Stomach smooth muscle (tissue), 2 donors: ENCODE results near the gene FUT6.

Experiments
- H3K27ac ChIP-seq: one replicate; pipeline ENCODE4 v1.7.0; 2013; ENCODE audit warnings: mild to moderate bottlenecking, low read length, inconsistent platforms
- H3K27me3 ChIP-seq, 2 donors: one replicate each; pipeline ENCODE4 v1.7.0; 2013; ENCODE audit warnings: low read length in 2 of 2; ENCODE audit not compliant: insufficient read depth in 2 of 2, control insufficient read depth in 1 of 2
- H3K36me3 ChIP-seq, 2 donors: one replicate each; pipeline ENCODE4 v1.7.0; 2013; ENCODE audit warnings: low read length in 2 of 2; ENCODE audit not compliant: control insufficient read depth in 2 of 2, insufficient read depth in 2 of 2
- H3K4me1 ChIP-seq: one replicate; pipeline ENCODE4 v1.7.0; 2013; ENCODE audit warnings: low read length; ENCODE audit not compliant: control insufficient read depth, insufficient read depth
- H3K4me3 ChIP-seq, 2 donors: one replicate each; pipeline ENCODE4 v1.7.0; 2013; ENCODE audit warnings: low read length in 2 of 2
- H3K9ac ChIP-seq, 2 donors: one replicate each; pipeline ENCODE4 v1.7.0; 2013; ENCODE audit warnings: low read length in 2 of 2, mild to moderate bottlenecking in 1 of 2
- H3K9me3 ChIP-seq, 2 donors: one replicate each; pipeline ENCODE4 v1.7.0; 2013; ENCODE audit warnings: low read length in 2 of 2; ENCODE audit not compliant: control insufficient read depth in 2 of 2
- donor health status: healthy.
- donor health status: Pancreatic carcinoma.

The FUT6 gene

DNA sequence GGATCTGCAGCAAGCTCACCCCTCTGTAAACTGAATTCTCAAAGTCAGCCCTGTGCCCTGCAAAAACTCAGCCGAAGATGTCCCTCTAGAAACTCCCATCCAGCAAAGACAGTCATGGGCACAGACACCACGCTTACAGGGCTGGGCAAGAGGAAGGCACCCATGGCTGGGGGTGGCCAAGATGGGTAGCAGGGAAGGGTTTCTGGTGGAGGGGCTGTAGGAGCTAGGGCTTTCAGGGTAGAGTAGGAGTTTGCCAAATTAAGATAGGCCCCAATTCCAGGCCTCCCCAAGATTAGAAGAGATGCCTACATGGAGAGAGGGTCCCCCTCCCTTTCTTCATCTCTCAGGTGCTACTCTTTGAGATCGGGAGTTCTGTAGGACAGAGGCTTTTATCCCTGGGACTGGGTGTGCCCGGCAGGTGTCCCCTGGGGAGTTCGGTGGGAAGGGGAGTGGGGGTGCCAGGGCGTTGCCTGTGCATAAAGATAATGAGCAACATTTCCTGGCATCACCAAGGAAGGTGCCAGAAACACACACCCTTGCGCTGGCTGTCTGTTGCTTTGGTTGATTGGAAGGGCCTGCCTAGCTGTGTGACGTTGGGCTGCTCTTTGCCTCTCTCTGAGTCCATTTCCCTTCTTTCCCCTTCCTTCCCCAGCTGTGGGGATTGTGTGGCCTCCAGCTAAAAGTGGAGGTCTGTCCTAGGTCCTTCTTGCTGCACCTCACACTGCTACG, 25.2 kb downstream of the FUT6 start:
- Histone ChIP-seq H3K4me3 (no peak overlapping the region), H3K9me3 (no peaks in the 10 kb centered on the region), H3K27ac (no peak overlapping the region), H3K27me3 (no peaks in the 10 kb centered on the region), H3K9ac (no peak overlapping the region), H3K36me3 (no peaks in the 10 kb centered on the region), H3K4me1 (no peaks in the 10 kb centered on the region)

DNA sequence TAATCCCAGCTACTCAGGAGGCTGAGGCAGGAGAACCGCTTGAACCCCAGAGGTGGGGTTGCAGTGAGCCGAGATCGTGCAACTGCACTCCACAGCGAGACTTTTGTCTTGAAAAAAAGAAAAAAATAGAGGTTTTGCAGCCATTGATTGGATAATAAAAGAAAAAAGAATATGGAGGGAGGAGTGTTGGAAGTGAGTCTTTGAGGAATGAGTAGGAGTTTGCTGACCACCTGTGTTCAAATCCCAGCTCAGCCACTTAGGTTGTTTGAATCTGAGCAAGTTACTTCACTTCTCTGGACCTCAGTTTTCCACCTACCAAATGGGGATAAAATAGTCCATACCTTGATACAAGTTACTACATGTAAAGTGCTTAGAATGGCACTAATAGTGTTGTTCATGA, 28.4 kb downstream of the FUT6 start:
- Histone ChIP-seq H3K4me3 (no peak overlapping the region), H3K27ac (no peak overlapping the region), H3K27me3 (no peaks in the 10 kb centered on the region), H3K4me1 (peaks cover 4% of the 10 kb centered on the region), H3K36me3 (no peaks in the 10 kb centered on the region), H3K9ac (no peak overlapping the region), H3K9me3 (no peaks in the 10 kb centered on the region)

DNA sequence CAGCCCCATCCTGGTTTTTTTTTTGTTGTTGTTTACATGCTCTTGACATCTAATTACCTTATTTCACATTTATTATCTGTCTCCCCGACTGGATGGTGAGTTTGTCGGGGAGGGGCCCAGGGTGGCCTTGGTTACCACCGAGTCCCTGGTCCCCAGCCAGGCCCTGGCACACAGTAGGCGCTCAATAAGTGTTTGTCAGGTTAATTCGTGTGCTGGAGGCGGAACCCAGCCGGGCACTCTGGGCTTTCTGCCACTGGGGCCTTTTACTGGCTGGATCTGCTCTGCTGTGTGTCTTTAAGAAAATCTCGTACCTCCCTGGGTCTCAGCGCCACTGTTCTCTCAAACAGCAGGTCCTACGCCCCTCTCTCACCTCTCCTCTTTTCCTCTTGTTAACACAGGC, 30.0 kb downstream of the FUT6 start:
- no peak overlapping the region for H3K9ac ChIP-seq
- H3K9me3 ChIP-seq, result no peaks in the 10 kb centered on the region
- H3K27ac ChIP-seq, result no peak overlapping the region
- H3K27me3 ChIP-seq, result peaks cover 0 to 2% of the 10 kb centered on the region in 2 donors
- H3K4me3 ChIP-seq, result no peak overlapping the region
- H3K36me3 ChIP-seq, result no peaks in the 10 kb centered on the region
- H3K4me1 ChIP-seq, result peaks cover 11% of the 10 kb centered on the region

DNA sequence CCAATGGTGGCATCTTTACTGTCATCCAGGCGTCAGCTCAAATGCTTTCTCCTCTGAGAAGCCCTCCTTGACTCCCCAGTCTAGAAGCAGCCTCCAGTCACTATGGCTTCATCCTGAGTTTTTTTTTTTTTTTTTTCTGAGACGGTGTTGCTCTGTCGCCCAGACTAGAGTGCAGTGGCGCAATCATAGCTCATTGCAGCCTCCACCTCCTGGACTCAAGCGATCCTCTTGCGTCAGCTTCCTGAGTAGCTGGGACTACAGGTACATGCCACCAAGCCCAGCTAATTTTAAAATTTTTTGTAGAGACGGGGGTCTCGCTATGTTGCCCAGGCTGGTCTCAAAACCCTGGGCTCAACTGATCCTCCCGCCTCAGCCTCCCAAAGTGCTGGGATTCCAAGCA, 30.4 kb downstream of the FUT6 start:
- H3K27ac ChIP-seq, result no peak overlapping the region
- peaks cover 0 to 5% of the 10 kb centered on the region in 2 donors for H3K27me3 ChIP-seq
- H3K9me3 ChIP-seq, result no peaks in the 10 kb centered on the region
- no peak overlapping the region for H3K9ac ChIP-seq
- peaks cover 15% of the 10 kb centered on the region for H3K4me1 ChIP-seq
- H3K4me3 ChIP-seq, result no peak overlapping the region
- no peaks in the 10 kb centered on the region for H3K36me3 ChIP-seq

DNA sequence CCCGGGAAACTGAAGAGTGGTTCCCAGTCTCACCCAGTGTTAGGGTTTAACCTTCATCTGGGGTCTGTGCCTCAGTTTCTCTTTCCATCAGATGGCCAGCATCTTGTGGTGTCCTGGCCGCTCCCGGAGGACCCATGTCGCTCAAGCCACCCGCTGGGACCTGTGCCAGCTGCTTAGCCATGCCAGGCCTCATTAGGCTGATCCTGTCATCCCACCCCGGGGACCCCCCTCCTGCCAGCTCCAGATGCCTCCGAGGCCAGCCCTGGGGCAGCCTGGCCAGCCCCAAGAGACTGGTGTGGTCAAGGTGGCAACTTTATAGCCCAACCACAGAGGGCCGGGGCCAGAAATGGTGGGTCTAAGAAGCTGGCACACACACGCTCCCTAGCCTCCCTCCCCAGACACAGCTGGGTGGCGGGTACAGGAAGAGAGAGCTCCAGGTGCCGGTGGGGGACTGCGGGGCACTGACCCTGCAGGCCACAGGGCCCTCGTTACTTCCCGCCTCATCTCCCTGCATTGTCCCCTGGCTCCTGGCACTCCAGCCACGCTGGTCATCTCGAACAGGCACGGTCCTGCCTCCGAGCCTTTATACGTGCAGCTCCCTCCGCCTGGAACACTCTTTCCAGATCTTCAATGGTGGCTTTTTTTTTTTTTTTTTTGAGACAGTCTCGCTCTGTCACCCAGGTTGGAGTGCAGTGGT, 31.2 kb downstream of the FUT6 start:
- Histone ChIP-seq H3K4me1 (peaks cover 21% of the 10 kb centered on the region), H3K4me3 (no peak overlapping the region), H3K9ac (no peak overlapping the region)

DNA sequence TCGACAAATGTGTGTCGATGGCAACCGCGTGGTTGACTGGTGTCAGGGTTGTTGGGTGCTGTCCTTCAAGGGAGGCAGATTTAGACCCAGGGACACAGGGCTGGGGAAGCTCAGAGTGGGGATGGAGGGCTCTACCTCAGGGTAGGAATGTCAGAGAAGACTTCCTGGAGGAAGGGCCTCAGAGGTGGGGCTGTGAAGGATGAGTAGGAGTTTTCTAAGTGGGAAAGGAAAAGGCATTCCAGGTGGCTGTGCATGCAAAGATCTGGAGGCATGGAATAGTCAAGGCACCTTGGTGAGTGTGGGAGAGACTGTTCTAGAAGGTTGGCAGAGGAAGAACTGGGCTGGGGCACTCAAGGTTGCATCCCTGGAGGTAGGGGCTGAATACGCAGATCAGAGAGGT, 32.6 kb downstream of the FUT6 start:
- Histone ChIP-seq H3K27me3 (peaks cover 3 to 9% of the 10 kb centered on the region in 2 donors), H3K27ac (no peak overlapping the region), H3K4me1 (peaks cover 21% of the 10 kb centered on the region)

More for the DNA sequence above, 31.2 kb downstream of the FUT6 start:
- H3K27me3 ChIP-seq, result peaks cover 0 to 9% of the 10 kb centered on the region in 2 donors
- no peak overlapping the region for H3K27ac ChIP-seq
- H3K36me3 ChIP-seq, result no peaks in the 10 kb centered on the region
- no peaks in the 10 kb centered on the region for H3K9me3 ChIP-seq

DNA sequence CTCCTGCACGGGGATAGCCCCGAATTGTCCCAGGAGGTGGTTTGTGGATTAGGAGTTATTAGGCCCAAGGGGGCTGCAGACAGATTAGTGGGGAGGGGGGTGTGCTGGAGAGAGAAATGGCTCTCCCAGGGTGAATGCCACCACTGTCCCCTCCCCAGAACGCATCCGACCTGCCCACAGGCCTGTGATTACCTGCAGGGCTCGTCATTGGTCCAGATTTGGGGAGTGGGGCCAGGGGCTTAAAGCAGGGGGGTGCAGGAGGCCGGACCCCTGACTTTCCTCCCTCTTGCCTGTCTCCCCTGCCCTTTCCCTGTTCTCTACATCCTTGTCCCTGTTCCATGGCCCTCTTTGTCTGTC, 33.4 kb downstream of the FUT6 start:
- H3K27ac ChIP-seq, result peak overlapping the region; percentile 86

More for the DNA sequence above, 32.6 kb downstream of the FUT6 start:
- Histone ChIP-seq H3K36me3 (no peaks in the 10 kb centered on the region), H3K9me3 (no peaks in the 10 kb centered on the region), H3K9ac (no peak overlapping the region), H3K4me3 (no peak overlapping the region)

DNA sequence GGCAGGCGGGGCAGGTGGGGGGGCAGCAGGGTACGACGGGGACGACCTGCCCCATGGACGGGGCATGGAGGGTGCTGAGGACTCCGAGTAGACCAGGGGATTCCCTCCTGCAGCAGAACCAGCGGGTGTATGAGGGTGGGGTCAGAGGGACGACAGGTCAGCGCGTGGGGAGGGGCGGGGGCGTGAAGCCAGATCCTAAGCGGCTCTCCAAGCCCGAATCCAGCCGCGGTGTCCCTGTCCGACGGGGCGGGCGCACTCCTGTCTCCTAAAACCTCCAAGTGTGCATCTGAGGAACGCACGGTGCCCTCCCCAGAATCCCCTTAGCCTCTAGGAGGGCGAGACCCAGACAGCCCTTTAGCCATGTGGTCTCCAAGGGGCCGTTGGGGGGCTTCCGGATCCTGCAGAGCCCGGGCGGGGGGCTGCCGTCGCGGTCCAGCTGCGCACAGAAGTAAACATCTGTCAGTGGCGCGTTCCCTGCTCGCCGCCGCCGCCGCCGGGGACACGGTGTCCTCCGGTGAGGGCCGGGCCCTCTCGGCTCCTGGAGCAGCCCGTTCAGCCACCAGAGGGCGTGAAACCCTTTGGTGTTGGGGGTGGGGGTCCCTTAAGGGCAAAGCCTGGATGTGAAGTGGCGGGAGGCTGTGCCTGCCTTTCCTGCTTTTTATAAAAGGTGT, 33.9 kb downstream of the FUT6 start:
- peaks cover 24% of the 10 kb centered on the region for H3K4me1 ChIP-seq
- H3K9me3 ChIP-seq, result no peaks in the 10 kb centered on the region
- peak overlapping the region; percentile 71 to 74 for H3K4me3 ChIP-seq
- peak overlapping the region; percentile 86 for H3K27ac ChIP-seq
- peaks cover 4 to 9% of the 10 kb centered on the region in 2 donors for H3K27me3 ChIP-seq
- no peaks in the 10 kb centered on the region for H3K36me3 ChIP-seq
- peak overlapping the region; percentile 51 to 53 for H3K9ac ChIP-seq

More for the DNA sequence above, 33.4 kb downstream of the FUT6 start:
- Histone ChIP-seq H3K36me3 (no peaks in the 10 kb centered on the region), H3K4me3 (peak overlapping the region; percentile 71 to 74), H3K27me3 (peaks cover 4 to 9% of the 10 kb centered on the region in 2 donors), H3K9me3 (no peaks in the 10 kb centered on the region), H3K4me1 (peaks cover 23% of the 10 kb centered on the region), H3K9ac (peak overlapping the region; percentile 7 to 29)

DNA sequence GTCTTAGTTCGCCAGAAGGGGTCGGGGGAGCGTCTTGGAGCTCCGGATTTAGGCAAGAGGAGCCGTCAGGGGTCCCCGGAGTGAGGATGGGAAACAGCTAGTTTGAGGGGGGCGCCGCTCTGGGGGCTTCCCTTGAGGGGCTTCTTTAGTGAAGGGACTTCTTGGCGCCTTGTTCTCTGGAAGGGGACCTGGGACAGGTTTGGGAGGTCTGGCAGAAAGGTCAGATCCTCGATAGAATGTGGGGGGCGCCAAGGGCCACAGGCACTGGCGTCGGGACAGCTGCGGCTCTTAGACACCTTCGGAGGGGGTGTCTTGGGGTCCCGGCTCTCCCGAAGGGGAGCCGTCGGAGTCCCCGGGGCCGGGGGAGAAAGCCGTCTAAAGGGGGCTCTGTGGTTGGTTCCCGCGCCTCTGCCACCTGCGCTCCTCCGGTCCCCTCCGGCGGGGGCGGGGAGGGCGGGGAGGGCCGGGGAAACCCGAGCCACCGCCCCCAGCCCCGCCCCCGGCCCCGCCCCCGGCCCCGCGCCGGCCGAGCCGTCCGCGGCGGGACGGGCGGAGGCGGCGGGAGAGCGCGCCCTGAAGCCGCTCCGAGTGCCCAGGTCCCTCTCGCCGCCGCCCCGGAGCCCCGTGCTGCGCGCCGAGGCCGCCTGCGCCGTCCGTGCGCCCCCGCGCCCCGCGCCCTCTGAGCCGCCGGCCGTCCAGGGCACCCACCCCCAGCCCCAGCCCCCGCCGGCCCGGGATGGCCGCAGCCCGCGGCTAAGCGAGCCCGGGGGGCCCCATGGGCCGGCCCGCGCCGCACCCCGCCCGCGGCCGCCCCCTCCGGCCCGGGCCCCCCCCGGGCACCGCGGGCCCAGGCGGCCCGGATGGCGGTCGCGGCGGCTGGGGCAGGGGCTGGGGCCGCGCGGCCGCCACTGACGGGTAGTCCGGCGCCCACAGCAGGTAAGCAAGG, 34.7 kb downstream of the FUT6 start, which contains the start of gene NRTN:
NRTN (plus strand) TSS at position 552 of the 946 bp plus-strand sequence. CDS start 19,099 bp downstream, outside the sequence.
- Histone ChIP-seq H3K4me3 (peak within 1 kb of the TSS; percentile 71 to 74), H3K9ac (peak within 1 kb of the TSS; percentile 51 to 53), H3K27me3 (peaks cover 4 to 9% of the 10 kb centered on the region in 2 donors), H3K36me3 (no peaks in the 10 kb centered on the region), H3K27ac (peak within 1 kb of the TSS; percentile 86), H3K4me1 (peaks cover 28% of the 10 kb centered on the region), H3K9me3 (no peaks in the 10 kb centered on the region)
